Stomach (tissue), 9 donors: ENCODE results near the gene ZNF785. TPM values are rescaled to one million over a fixed set of nuclear protein-coding genes. Genes with fewer than 3 reads are reported as not detected.
"Not testable (repeated sequence)": the region's sequence is repeated elsewhere in the genome, so short reads cannot be mapped to it uniquely, and the experiment has no call there.

Experiments
- DNase-seq, 2 donors: peaks; one replicate each; pipeline versions ENCODE4 v3.0.0 to v3.0.0-alpha.2; 2013 to 2019
- H3K27ac ChIP-seq, 5 donors: fragments of 200-600 bp in 4 of 5; sonication (generic) in 4 of 5; one replicate each; pipeline ENCODE4 v1.5.1; 2013 to 2019; ENCODE audit warnings: mild to moderate bottlenecking in 1 of 5, moderate library complexity in 1 of 5
- H3K27me3 ChIP-seq, 3 donors: fragments of 200-600 bp; sonication (generic); one replicate each; pipeline ENCODE4 v1.5.1; 2017 to 2019; ENCODE audit warnings: mixed run types in 1 of 3
- H3K36me3 ChIP-seq, 4 donors: fragments of 200-600 bp; sonication (generic); 1 replicate in 3 of 4; 2 replicates in 1 of 4; pipeline ENCODE4 v1.5.1; 2016 to 2019
- H3K4me1 ChIP-seq, 4 donors: fragments of 200-600 bp; sonication (generic); one replicate each; pipeline ENCODE4 v1.5.1; 2016 to 2019
- H3K4me3 ChIP-seq, 4 donors: fragments of 200-600 bp; sonication (generic) in 3 of 4; one replicate each; pipeline ENCODE4 v1.5.1; 2016 to 2019; ENCODE audit warnings: mild to moderate bottlenecking in 1 of 4
- H3K9me3 ChIP-seq, 4 donors: fragments of 200-600 bp; sonication (generic); one replicate each; pipeline ENCODE4 v1.5.1; 2016 to 2019
- EP300 ChIP-seq: sonication (generic); formaldehyde crosslinking; IDR thresholded peaks from one replicate; pipeline ENCODE4 v1.6.1; 2017; ENCODE audit warnings: antibody characterized with exemption
- POLR2A ChIP-seq, 4 donors: fragments of 450-650 bp; IDR thresholded peaks; one replicate each; pipeline ENCODE4 v1.6.1; 2016; ENCODE audit warnings: antibody characterized with exemption in 4 of 4, control low read depth in 2 of 4, mild to moderate bottlenecking in 1 of 4, moderate library complexity in 1 of 4
- POLR2AphosphoS5 ChIP-seq, 3 donors: sonication (generic); formaldehyde crosslinking; IDR thresholded peaks; one replicate each; pipeline ENCODE4 v1.6.1; 2016; ENCODE audit warnings: antibody characterized with exemption in 3 of 3
- WGBS, 5 donors: extraction: QIAGEN DNeasy Blood & Tissue Kit in 3 of 5; methylation state at CpG; one replicate each; pipeline versions ENCODE4 v1.1.5 to v1.1.7; 2013 to 2018; 5-methylcytosine and 5-hydroxymethylcytosine counted together
- intact Hi-C: fragments of 100-400 bp; cut with DNase I; formaldehyde crosslinking; loops from one replicate; pipeline ENCODE4 v1.15.1; 2023; ENCODE audit warnings: low total_unique reads
- polyA plus RNA-seq, 3 donors: library from polyadenylated mRNA; stranded (reverse); fragments of 200-250 nt; gene quantifications; one replicate each; pipeline ENCODE4 v1.2.3, GENCODE V29; 2013
- total RNA-seq, 5 donors: library from RNA; depleted of rRNA; stranded (reverse); fragments of >200 nt; gene quantifications; one replicate each; pipeline versions ENCODE4 v1.1.0 to v1.2.3, GENCODE V29; 2014 to 2016
- TF ChIP-seq, protein P1 (sequence below), 7 experiments: fragments of 450-650 bp in 4 of 7; fragments of 200-600 bp in 3 of 7; sonication (generic) in 3 of 7; IDR thresholded peaks; one replicate each; pipeline ENCODE4 v1.5.1; 2016 to 2019; ENCODE audit warnings: antibody characterized with exemption in 7 of 7, control low read depth in 2 of 7, mild to moderate bottlenecking in 1 of 7
- donor health status: healthy with polysubstance abuse.
- donor health status: Bipolar disorder and iron deficiency.
- donor health status: healthy.

The ZNF785 gene
- total and polyA plus RNA-seq, 8 donors: 3.8 to 49.0 (median 8.4) TPM

GRCh38 chr16:30541502-30542329, 43.8 kb downstream of the ZNF785 start:
- WGBS, 5 donors: 24 to 41% (median 31%) methylated on average over 10 of the region's 10 CpGs
- peaks cover 4 to 33% (median 10%) of the 10 kb centered on the region in 4 donors for H3K4me1 ChIP-seq
- TF ChIP-seq POLR2AphosphoS5 (IDR thresholded peaks at IDR 0.05) (peak in 2 of 3 donors; percentile 50 to 67), POLR2A (IDR thresholded peaks at IDR 0.05) (no peak), EP300 (no peak)
- TF ChIP-seq, protein P1, sequence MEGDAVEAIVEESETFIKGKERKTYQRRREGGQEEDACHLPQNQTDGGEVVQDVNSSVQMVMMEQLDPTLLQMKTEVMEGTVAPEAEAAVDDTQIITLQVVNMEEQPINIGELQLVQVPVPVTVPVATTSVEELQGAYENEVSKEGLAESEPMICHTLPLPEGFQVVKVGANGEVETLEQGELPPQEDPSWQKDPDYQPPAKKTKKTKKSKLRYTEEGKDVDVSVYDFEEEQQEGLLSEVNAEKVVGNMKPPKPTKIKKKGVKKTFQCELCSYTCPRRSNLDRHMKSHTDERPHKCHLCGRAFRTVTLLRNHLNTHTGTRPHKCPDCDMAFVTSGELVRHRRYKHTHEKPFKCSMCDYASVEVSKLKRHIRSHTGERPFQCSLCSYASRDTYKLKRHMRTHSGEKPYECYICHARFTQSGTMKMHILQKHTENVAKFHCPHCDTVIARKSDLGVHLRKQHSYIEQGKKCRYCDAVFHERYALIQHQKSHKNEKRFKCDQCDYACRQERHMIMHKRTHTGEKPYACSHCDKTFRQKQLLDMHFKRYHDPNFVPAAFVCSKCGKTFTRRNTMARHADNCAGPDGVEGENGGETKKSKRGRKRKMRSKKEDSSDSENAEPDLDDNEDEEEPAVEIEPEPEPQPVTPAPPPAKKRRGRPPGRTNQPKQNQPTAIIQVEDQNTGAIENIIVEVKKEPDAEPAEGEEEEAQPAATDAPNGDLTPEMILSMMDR (IDR thresholded peaks at IDR 0.05): no peak
- intact Hi-C loops: no loop called here
- H3K27ac ChIP-seq: peak overlapping the region; percentile 78 to 84 (median 81)
- H3K36me3 ChIP-seq: no peaks in the 10 kb centered on the region
- H3K9me3 ChIP-seq: no peaks in the 10 kb centered on the region
- H3K4me3 ChIP-seq: no peak overlapping the region
- peak; percentile 80 to 88 for DNase-seq
- no peaks in the 10 kb centered on the region for H3K27me3 ChIP-seq

DNA sequence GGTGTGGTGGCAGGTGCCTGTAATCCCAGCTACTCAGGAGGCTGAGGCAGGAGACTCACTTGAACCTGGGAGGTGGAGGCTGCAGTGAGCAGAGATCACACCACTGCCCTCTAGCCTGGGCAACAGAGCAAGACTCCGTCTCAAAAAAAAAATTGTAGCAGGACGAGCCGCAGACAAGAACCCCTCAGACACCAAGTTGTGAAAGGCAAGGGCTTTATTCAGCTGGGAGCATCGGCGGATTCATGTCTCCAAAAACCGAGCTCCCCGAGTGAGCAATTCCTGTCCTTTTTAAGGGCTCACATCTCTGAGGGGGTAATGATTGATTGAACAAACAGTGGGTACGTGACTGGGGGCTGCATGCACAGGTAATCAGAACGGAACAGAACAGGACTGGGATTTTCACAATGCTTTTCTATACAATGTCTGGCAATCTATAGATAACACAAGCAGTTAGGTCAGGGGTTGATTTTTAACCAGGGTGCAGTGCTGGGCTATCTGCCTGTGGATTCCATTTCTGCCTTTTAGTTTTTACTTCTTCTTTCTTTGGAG, 44.5 kb downstream of the ZNF785 start:
- intact Hi-C loops: not testable (repeated sequence)
- peak in 1 of 2 donors; percentile 77 for DNase-seq

DNA sequence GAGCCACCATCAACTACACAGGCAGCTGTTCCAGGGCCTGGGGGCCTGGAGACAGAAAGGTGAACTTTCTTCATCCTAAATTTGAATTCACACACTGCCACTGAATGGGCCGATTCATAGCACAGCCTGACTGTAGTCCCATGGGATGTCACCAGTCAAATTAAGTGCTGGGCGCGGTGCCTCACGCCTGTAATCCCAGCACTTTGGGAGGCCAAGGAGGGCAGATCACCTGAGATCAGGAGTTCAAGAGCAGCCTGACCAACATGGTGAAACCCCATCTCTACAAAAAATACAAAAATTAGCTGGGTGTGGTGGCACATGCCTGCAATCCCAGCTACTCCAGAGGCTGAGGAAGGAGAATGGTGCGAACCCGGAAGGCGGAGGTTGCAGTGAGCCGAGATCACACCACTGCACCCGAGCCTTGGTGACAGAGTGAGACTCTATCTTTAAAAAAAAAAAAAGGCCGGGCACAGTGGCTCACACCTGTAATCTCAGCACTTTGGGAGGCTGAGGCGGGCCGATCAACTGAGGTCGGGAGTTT, 45.4 kb downstream of the ZNF785 start:
- H3K36me3 ChIP-seq, H3K27me3 ChIP-seq, H3K4me3 ChIP-seq, DNase-seq, H3K9me3 ChIP-seq, intact Hi-C loops: not testable (repeated sequence)
- peak overlapping the region; percentile 78 to 84 (median 81) for H3K27ac ChIP-seq
- WGBS, 5 donors: 53 to 83% (median 75%) methylated on average over 13 of the region's 13 CpGs
- H3K4me1 ChIP-seq: peaks cover 11 to 44% (median 24%) of the 10 kb centered on the region in 4 donors

More for the DNA sequence above, 44.5 kb downstream of the ZNF785 start:
- Histone ChIP-seq H3K4me1 (peaks cover 5 to 37% (median 14%) of the 10 kb centered on the region in 4 donors), H3K27ac (peak overlapping the region; percentile 78 to 84 (median 81))
- not testable (repeated sequence) for H3K9me3 ChIP-seq, H3K4me3 ChIP-seq, H3K36me3 ChIP-seq, H3K27me3 ChIP-seq
- 28 to 47% (median 33%) methylated on average over 9 of the region's 9 CpGs for WGBS, 5 donors

GRCh38 chr16:30539000-30539964, 46.2 kb downstream of the ZNF785 start:
- DNase-seq: no peak
- intact Hi-C loops: no loop called here
- H3K9me3 ChIP-seq: no peaks in the 10 kb centered on the region
- 48 to 70% (median 50%) methylated on average over 7 to 8 of the region's 8 CpGs for WGBS, 5 donors
- TF ChIP-seq, protein P1 (IDR thresholded peaks at IDR 0.05): no peak
- TF ChIP-seq POLR2A (IDR thresholded peaks at IDR 0.05): no peak
- no peak for TF ChIP-seq POLR2AphosphoS5 (IDR thresholded peaks at IDR 0.05)
- TF ChIP-seq EP300: no peak
- peak overlapping the region; percentile 78 to 84 (median 81) for H3K27ac ChIP-seq
- H3K27me3 ChIP-seq: no peaks in the 10 kb centered on the region
- no peak overlapping the region for H3K4me3 ChIP-seq
- no peaks in the 10 kb centered on the region for H3K36me3 ChIP-seq
- peaks cover 11 to 44% (median 24%) of the 10 kb centered on the region in 4 donors for H3K4me1 ChIP-seq

DNA sequence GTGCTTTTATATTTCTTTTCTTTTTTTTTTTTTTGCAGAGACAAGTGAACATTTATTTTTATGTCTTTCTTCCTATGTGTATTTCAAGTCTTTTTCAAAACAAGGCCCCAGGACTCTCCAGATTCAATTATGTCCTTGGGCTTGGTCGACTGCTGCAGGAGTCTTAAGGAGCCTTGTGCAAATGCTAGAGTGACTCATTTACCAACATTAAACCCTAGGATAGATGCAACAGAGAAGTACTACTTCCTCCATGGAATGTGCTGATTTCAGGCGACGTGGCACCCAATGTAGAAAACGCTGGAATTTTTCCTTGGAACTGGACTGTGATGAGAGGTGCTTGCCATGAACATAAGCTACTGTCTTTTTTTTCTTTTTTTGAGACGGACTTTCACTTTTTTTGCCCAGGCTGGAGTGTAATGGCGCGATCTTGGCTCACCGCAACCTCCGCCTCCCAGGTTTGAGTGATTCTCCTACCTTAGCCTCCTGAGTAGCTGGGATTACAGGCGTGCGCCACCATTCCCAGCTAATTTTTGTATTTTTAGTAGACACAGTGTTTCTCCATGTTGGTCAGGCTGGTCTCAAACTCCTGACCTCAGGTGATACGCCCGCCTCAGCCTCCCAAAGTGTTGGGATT, 49.0 kb downstream of the ZNF785 start:
- H3K36me3 ChIP-seq: peaks cover 11 to 17% (median 16%) of the 10 kb centered on the region in 4 donors
- H3K4me1 ChIP-seq: peaks cover 22 to 55% (median 39%) of the 10 kb centered on the region in 4 donors
- DNase-seq, intact Hi-C loops, H3K9me3 ChIP-seq, H3K27me3 ChIP-seq: not testable (repeated sequence)
- H3K27ac ChIP-seq: peak overlapping the region; percentile 26 to 98 (median 97)
- WGBS, 5 donors: 87 to 92% (median 91%) methylated on average over 13 of the region's 13 CpGs
- H3K4me3 ChIP-seq: peak overlapping the region in 1 of 4 donors; percentile 60
